Measurements from ENCODE around the gene TNFSF11. TPM values are rescaled to one million over a fixed set of nuclear protein-coding genes. Genes with fewer than 3 reads are reported as not detected.

The TNFSF11 gene
- total RNA-seq, 1 donor from 2014 or later = not detected

GRCh38 chr13:42602906-42603305, 29.0 kb downstream of the TNFSF11 start:
- TF ChIP-seq CTCF (IDR thresholded peaks at IDR 0.05; ENCODE audit: unreplicated experiment) = no peak
- Mint-ChIP-seq H3K27me3 (peaks cover 9% of the 10 kb centered on the region), H3K27ac (no peak overlapping the region), H3K4me3 (ENCODE audit: low read depth) (no peak overlapping the region), H3K9me3 (ENCODE audit: low read depth) (no peaks in the 10 kb centered on the region), H3K36me3 (ENCODE audit: insufficient read depth) (no peaks in the 10 kb centered on the region), H3K4me1 (ENCODE audit: low read depth) (no peaks in the 10 kb centered on the region)
- no peak for DNase-seq (ENCODE audit: low spot score, unreplicated experiment)

GRCh38 chr13:42603571-42603970, 29.6 kb downstream of the TNFSF11 start:
- no peak for TF ChIP-seq CTCF (IDR thresholded peaks at IDR 0.05; ENCODE audit: unreplicated experiment)
- DNase-seq (ENCODE audit: low spot score, unreplicated experiment) = no peak
- Mint-ChIP-seq H3K4me1 (ENCODE audit: low read depth) (no peaks in the 10 kb centered on the region), H3K27me3 (peaks cover 7% of the 10 kb centered on the region), H3K36me3 (ENCODE audit: insufficient read depth) (no peaks in the 10 kb centered on the region), H3K4me3 (ENCODE audit: low read depth) (no peak overlapping the region), H3K9me3 (ENCODE audit: low read depth) (no peaks in the 10 kb centered on the region), H3K27ac (no peak overlapping the region)

DNA sequence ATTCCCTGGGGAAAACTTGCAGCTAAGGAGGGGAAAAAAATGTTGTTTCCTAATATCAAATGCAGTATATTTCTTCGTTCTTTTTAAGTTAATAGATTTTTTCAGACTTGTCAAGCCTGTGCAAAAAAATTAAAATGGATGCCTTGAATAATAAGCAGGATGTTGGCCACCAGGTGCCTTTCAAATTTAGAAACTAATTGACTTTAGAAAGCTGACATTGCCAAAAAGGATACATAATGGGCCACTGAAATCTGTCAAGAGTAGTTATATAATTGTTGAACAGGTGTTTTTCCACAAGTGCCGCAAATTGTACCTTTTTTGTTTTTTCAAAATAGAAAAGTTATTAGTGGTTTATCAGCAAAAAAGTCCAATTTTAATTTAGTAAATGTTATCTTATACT, 33.6 kb downstream of the TNFSF11 start:
- no peak for TF ChIP-seq CTCF (IDR thresholded peaks at IDR 0.05; ENCODE audit: unreplicated experiment)
- H3K4me1 Mint-ChIP-seq (ENCODE audit: low read depth) = no peaks in the 10 kb centered on the region
- peaks cover 11% of the 10 kb centered on the region for H3K27me3 Mint-ChIP-seq
- no peak overlapping the region for H3K27ac Mint-ChIP-seq
- DNase-seq (ENCODE audit: low spot score, unreplicated experiment) = no peak
- H3K9me3 Mint-ChIP-seq (ENCODE audit: low read depth) = no peaks in the 10 kb centered on the region
- H3K36me3 Mint-ChIP-seq (ENCODE audit: insufficient read depth) = no peaks in the 10 kb centered on the region
- no peak overlapping the region for H3K4me3 Mint-ChIP-seq (ENCODE audit: low read depth)

GRCh38 chr13:42610649-42611048, 36.7 kb downstream of the TNFSF11 start:
- DNase-seq (ENCODE audit: low spot score, unreplicated experiment) = no peak
- no peak overlapping the region for H3K27ac Mint-ChIP-seq
- peaks cover 19% of the 10 kb centered on the region for H3K27me3 Mint-ChIP-seq
- H3K4me3 Mint-ChIP-seq (ENCODE audit: low read depth) = no peak overlapping the region
- TF ChIP-seq CTCF (IDR thresholded peaks at IDR 0.05; ENCODE audit: unreplicated experiment) = no peak
- H3K4me1 Mint-ChIP-seq (ENCODE audit: low read depth) = peaks cover 2% of the 10 kb centered on the region
- no peaks in the 10 kb centered on the region for H3K36me3 Mint-ChIP-seq (ENCODE audit: insufficient read depth)
- no peaks in the 10 kb centered on the region for H3K9me3 Mint-ChIP-seq (ENCODE audit: low read depth)

DNA sequence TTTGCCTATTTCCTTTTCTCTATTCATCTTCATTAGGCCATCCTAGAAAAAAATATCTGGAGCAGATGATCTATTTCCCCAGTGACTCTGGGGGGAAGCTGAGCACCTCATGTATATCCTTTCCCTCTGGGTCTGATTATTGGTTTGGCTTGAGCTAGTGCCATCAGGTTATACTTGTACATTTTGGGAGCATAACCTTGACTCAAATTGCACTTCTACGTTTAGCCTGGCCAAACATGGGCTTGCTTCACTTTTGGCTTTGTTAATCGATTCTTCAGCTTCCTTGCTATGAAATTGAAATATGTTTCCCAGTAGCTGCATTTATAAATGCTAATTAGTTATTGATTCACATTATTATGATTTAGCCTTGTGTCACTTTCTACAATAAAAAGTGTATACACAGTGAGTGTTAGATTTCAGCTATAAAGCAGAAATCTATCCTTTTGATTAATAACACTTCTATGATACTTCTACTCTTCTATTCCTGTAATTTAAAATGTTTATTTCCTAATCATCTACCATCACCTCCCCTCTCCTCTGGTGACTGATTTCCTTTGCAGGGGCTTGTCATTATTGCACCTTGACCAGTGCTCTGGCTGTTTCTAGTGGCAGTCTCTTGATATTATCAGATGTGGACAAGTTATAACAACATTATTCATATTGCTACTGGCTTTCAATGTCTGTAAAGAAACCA, 37.3 kb downstream of the TNFSF11 start:
- H3K4me1 Mint-ChIP-seq (ENCODE audit: low read depth) = peaks cover 2% of the 10 kb centered on the region
- no peak for DNase-seq (ENCODE audit: low spot score, unreplicated experiment)
- H3K27me3 Mint-ChIP-seq = peaks cover 19% of the 10 kb centered on the region
- H3K9me3 Mint-ChIP-seq (ENCODE audit: low read depth) = no peaks in the 10 kb centered on the region
- no peak overlapping the region for H3K4me3 Mint-ChIP-seq (ENCODE audit: low read depth)
- H3K27ac Mint-ChIP-seq = no peak overlapping the region
- no peak for TF ChIP-seq CTCF (IDR thresholded peaks at IDR 0.05; ENCODE audit: unreplicated experiment)
- H3K36me3 Mint-ChIP-seq (ENCODE audit: insufficient read depth) = no peaks in the 10 kb centered on the region

Data from progenitor cell of endocrine pancreas (in vitro differentiated cells).